Measurements from ENCODE around the gene EEF2KMT.
"Not testable (repeated sequence)": the region's sequence is repeated elsewhere in the genome, so short reads cannot be mapped to it uniquely, and the experiment has no call there.

EEF2KMT gene

GRCh38 chr16:5062790-5063765, 34.5 kb downstream of the EEF2KMT start:
- no peaks in the 10 kb centered on the region for H3K9me3 Mint-ChIP-seq
- peaks cover 18% of the 10 kb centered on the region for H3K27me3 Mint-ChIP-seq
- no peak for DNase-seq (ENCODE audit: low spot score in 2 of 2)
- no peaks in the 10 kb centered on the region for H3K4me1 Mint-ChIP-seq
- H3K27ac Mint-ChIP-seq (ENCODE audit: low read depth), result no peak overlapping the region
- no peaks in the 10 kb centered on the region for H3K36me3 Mint-ChIP-seq (ENCODE audit: insufficient read depth)
- no peak for ATAC-seq (replicated peaks; ENCODE audit: extremely low read depth, poor library complexity, severe bottlenecking)
- no peak overlapping the region for H3K4me3 Mint-ChIP-seq

- Mint-ChIP-seq H3K27ac (ENCODE audit: low read depth) (no peak overlapping the region), H3K4me1 (no peaks in the 10 kb centered on the region), H3K9me3 (no peaks in the 10 kb centered on the region), H3K4me3 (no peak overlapping the region), H3K36me3 (ENCODE audit: insufficient read depth) (peaks cover 2% of the 10 kb centered on the region), H3K27me3 (peaks cover 18% of the 10 kb centered on the region)
- no peak for ATAC-seq (replicated peaks; ENCODE audit: extremely low read depth, poor library complexity, severe bottlenecking)
- no peak for DNase-seq (ENCODE audit: low spot score in 2 of 2)
These were observed 35.5 kb downstream of the EEF2KMT start for GRCh38 chr16:5062051-5062450.

- Mint-ChIP-seq H3K27me3 (peaks cover 18% of the 10 kb centered on the region), H3K27ac (ENCODE audit: low read depth) (no peak overlapping the region), H3K4me3 (no peak overlapping the region), H3K9me3 (no peaks in the 10 kb centered on the region), H3K4me1 (no peaks in the 10 kb centered on the region), H3K36me3 (ENCODE audit: insufficient read depth) (peaks cover 3% of the 10 kb centered on the region)
- ATAC-seq (replicated peaks; ENCODE audit: extremely low read depth, poor library complexity, severe bottlenecking), result no peak
- no peak for DNase-seq (ENCODE audit: low spot score in 2 of 2)
These were observed 37.4 kb downstream of the EEF2KMT start for GRCh38 chr16:5060073-5060641.

- Mint-ChIP-seq H3K4me3 (no peak overlapping the region), H3K27me3 (peaks cover 18% of the 10 kb centered on the region), H3K36me3 (ENCODE audit: insufficient read depth) (peaks cover 3% of the 10 kb centered on the region), H3K9me3 (no peaks in the 10 kb centered on the region), H3K27ac (ENCODE audit: low read depth) (no peak overlapping the region), H3K4me1 (no peaks in the 10 kb centered on the region)
- DNase-seq (ENCODE audit: low spot score in 2 of 2), result no peak
- ATAC-seq (replicated peaks; ENCODE audit: extremely low read depth, poor library complexity, severe bottlenecking), result no peak
These were observed 38.1 kb downstream of the EEF2KMT start for GRCh38 chr16:5059386-5060072.

GRCh38 chr16:5058476-5058875, 39.1 kb downstream of the EEF2KMT start:
- no peak overlapping the region for H3K27ac Mint-ChIP-seq (ENCODE audit: low read depth)
- H3K4me3 Mint-ChIP-seq, result no peak overlapping the region
- DNase-seq (ENCODE audit: low spot score in 2 of 2), result no peak
- H3K4me1 Mint-ChIP-seq, result no peaks in the 10 kb centered on the region
- ATAC-seq (replicated peaks; ENCODE audit: extremely low read depth, poor library complexity, severe bottlenecking), result no peak
- H3K27me3 Mint-ChIP-seq, result peaks cover 14% of the 10 kb centered on the region
- H3K36me3 Mint-ChIP-seq (ENCODE audit: insufficient read depth), result peaks cover 3% of the 10 kb centered on the region
- no peaks in the 10 kb centered on the region for H3K9me3 Mint-ChIP-seq

- ATAC-seq (replicated peaks; ENCODE audit: extremely low read depth, poor library complexity, severe bottlenecking) (no peak), DNase-seq (ENCODE audit: low spot score in 2 of 2) (no peak)
- Mint-ChIP-seq H3K36me3 (ENCODE audit: insufficient read depth) (peaks cover 3% of the 10 kb centered on the region), H3K27me3 (no peaks in the 10 kb centered on the region), H3K9me3 (no peaks in the 10 kb centered on the region), H3K27ac (ENCODE audit: low read depth) (no peak overlapping the region), H3K4me3 (no peak overlapping the region), H3K4me1 (no peaks in the 10 kb centered on the region)
These were observed 41.2 kb downstream of the EEF2KMT start for GRCh38 chr16:5056352-5056751.

GRCh38 chr16:5054876-5055865, 42.4 kb downstream of the EEF2KMT start:
- Mint-ChIP-seq H3K27me3 (no peaks in the 10 kb centered on the region), H3K4me1 (no peaks in the 10 kb centered on the region), H3K9me3 (no peaks in the 10 kb centered on the region), H3K36me3 (ENCODE audit: insufficient read depth) (peaks cover 3% of the 10 kb centered on the region), H3K4me3 (no peak overlapping the region), H3K27ac (ENCODE audit: low read depth) (no peak overlapping the region)
- ATAC-seq (replicated peaks; ENCODE audit: extremely low read depth, poor library complexity, severe bottlenecking) (no peak), DNase-seq (ENCODE audit: low spot score in 2 of 2) (no peak)

- Mint-ChIP-seq H3K4me3 (no peak overlapping the region), H3K4me1 (no peaks in the 10 kb centered on the region), H3K27ac (ENCODE audit: low read depth) (no peak overlapping the region), H3K36me3 (ENCODE audit: insufficient read depth) (no peaks in the 10 kb centered on the region), H3K27me3 (peaks cover 11% of the 10 kb centered on the region), H3K9me3 (no peaks in the 10 kb centered on the region)
- no peak for DNase-seq (ENCODE audit: low spot score in 2 of 2)
- no peak for ATAC-seq (replicated peaks; ENCODE audit: extremely low read depth, poor library complexity, severe bottlenecking)
These were observed 50.7 kb downstream of the EEF2KMT start for GRCh38 chr16:5046914-5047313.

- ATAC-seq (replicated peaks; ENCODE audit: extremely low read depth, poor library complexity, severe bottlenecking) (no peak), DNase-seq (ENCODE audit: low spot score in 2 of 2) (no peak)
- peaks cover 21% of the 10 kb centered on the region for H3K27me3 Mint-ChIP-seq
- no peak overlapping the region for H3K4me3 Mint-ChIP-seq
- H3K4me1 Mint-ChIP-seq, result no peaks in the 10 kb centered on the region
- no peaks in the 10 kb centered on the region for H3K9me3 Mint-ChIP-seq
- H3K36me3 Mint-ChIP-seq (ENCODE audit: insufficient read depth), result peaks cover 2% of the 10 kb centered on the region
- no peak overlapping the region for H3K27ac Mint-ChIP-seq (ENCODE audit: low read depth)
These were observed 52.0 kb downstream of the EEF2KMT start for GRCh38 chr16:5045499-5046115.

- not testable (repeated sequence) for DNase-seq (ENCODE audit: low spot score in 2 of 2); ATAC-seq (replicated peaks; ENCODE audit: extremely low read depth, poor library complexity, severe bottlenecking); H3K27ac Mint-ChIP-seq (ENCODE audit: low read depth); H3K36me3 Mint-ChIP-seq (ENCODE audit: insufficient read depth); H3K4me3 Mint-ChIP-seq; H3K4me1 Mint-ChIP-seq; H3K9me3 Mint-ChIP-seq
- H3K27me3 Mint-ChIP-seq, result peaks cover 23% of the 10 kb centered on the region
These were observed 53.0 kb downstream of the EEF2KMT start for GRCh38 chr16:5044581-5044980.

GRCh38 chr16:5044011-5044540, 53.5 kb downstream of the EEF2KMT start:
- no peaks in the 10 kb centered on the region for H3K4me1 Mint-ChIP-seq
- no peaks in the 10 kb centered on the region for H3K9me3 Mint-ChIP-seq
- H3K36me3 Mint-ChIP-seq (ENCODE audit: insufficient read depth), result peaks cover 2% of the 10 kb centered on the region
- ATAC-seq (replicated peaks; ENCODE audit: extremely low read depth, poor library complexity, severe bottlenecking) (no peak), DNase-seq (ENCODE audit: low spot score in 2 of 2) (no peak)
- no peak overlapping the region for H3K27ac Mint-ChIP-seq (ENCODE audit: low read depth)
- peaks cover 23% of the 10 kb centered on the region for H3K27me3 Mint-ChIP-seq
- no peak overlapping the region for H3K4me3 Mint-ChIP-seq
